HG03103 (cell line): ENCODE results near the gene PCCA.

Experiments used
- ATAC-seq: cut with Tn5 transposase; IDR thresholded peaks from one replicate; pipeline ENCODE4 v1.9.1; 2021; ENCODE audit warnings: low read depth; ENCODE audit not compliant: unreplicated experiment

Gene PCCA

DNA sequence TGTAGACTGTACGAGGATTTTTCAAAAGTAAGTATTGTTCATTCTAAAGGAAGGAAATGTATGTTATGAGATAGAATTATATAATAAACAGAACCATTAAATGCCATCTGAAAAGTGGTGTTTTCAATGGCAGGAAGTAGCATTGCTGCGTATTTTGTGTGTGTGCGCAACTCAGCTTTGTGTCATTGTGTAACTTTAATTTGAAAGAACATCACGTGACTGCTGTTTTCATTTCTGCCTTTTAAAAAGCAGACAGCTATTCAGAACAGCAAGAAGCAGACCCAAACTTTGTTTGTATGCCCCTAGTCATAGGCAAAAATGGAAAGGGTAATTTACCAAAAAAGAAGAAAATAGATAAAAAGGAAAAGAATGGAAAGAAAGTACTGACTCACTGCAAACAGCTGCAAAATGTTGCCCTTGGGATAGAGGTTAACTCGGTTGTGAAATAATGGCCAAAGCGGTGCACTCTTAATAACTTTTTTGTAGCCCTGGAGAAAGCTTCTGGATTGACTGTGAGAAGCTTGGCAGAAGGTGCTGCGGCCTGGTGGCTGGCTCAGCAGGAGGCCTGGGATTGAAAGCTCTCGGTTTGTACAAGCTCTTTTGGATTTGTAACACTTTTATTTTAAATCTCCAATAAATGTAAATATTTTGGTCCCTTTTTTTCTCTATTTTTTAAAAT is 402.4 kb downstream of the PCCA start:
- ATAC-seq, result no peak

DNA sequence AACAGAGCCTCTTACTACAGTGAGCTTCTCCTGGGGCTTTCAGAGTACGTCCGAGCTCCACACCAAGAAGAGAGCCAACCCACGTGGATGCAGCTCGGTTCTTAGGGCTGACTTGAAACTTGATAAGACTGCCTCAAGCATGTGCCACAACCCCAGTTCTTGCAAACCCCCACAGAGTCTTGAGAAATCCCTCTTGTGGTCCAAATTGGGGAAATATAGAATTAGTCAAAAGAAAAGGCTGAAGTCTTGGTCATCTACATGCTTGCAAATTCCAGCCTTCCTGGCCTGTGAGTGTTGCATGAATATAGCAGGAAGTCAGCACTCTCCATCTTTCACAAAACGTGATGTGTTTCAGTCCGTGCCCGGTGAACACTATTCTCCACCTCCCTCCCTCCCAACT is 404.5 kb downstream of the PCCA start:
- no peak for ATAC-seq

DNA sequence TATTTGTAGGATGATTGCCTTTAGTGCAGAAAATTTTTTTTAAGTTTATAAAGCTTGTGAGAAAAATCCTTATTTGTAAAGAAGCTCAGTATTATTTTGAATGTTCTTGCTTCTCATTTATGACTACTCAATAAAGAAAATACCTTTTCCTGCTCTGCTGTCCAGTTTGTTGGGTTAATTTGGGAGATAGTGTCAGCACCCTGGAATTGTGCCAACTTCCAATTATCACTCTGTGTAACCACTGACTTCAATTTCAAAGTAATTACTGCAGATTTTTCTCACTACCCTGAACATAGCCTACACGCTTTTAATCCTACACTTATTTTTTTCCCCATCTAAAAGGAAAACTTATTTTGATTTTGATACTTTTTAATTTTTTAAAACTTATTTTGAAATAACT is 406.6 kb downstream of the PCCA start:
- no peak for ATAC-seq

DNA sequence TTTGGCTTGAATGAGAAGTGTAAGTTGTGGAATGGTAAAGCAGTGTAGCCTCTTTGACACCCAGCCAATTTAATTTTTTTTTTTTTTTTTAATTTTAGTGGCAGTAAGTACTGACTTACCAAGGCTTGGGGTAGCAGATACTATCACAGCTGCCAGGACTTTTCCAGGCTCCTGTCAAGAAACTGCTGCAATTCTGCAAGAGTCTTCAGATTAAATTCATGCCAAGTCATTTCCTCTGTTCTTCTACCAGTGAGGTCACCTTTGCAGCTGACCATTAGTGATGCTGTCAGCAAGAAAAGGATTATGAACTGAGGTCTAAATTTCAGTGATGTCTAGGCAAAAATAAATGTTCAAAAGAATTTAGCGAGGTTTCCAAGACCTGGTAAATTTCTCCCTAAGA is 408.5 kb downstream of the PCCA start:
- no peak for ATAC-seq

DNA sequence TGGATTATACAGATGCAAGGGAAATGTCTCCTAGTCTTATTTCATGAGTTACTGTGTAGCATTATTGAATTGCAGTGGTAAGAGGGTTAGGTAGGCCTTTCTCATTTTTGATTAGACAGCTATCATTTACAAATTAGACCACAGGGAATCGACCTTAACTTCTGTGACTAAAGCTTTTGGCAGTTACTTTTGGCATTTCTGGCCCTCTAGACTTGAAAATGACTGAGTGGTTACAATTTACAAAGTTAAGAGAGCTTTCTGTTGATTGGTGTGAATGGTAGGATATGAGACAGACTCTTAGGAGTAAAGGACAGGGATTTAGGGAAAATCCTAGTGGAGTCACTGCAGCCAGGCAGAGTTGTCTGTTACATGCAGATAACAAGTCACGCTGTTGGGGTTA is 413.6 kb downstream of the PCCA start:
- ATAC-seq, result no peak

DNA sequence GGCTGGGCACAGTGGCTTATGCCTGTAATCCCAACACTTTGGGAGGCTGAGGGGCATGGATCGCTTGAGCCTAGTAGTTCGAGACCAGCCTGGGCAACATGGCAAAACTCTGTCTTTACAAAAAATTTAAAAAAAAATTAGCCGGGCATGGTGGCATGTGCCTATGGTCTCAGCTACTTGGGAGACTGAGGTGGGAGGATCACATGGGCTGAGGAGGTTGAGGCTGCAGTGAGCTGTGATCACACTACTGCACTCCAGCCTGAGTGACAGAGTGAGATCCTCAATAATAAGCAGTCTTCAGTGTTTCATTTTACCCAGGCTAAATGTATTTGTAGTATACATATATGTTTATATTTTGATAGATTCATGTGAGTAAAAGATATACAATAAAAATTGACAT is 414.7 kb downstream of the PCCA start:
- ATAC-seq, result no peak

DNA sequence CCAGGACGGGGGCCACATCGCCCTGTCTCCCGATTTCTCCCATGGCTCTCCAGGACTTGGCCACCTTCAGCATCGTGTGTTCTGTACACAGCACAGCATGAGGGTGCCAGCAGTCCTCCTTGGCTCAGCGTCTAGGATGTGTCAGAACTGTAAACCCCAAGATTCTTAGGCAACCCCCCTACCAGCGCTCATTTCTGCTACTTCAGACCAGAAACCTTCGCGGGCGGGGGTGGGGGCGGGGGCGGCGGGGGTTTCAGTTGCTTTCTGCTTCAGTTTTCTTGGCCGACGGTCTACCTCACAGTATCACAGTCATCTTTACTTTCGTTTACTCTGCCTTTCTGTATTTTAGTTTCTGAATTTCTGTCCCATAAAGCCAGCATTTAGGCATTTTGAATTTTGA is 417.3 kb downstream of the PCCA start:
- ATAC-seq, result no peak

DNA sequence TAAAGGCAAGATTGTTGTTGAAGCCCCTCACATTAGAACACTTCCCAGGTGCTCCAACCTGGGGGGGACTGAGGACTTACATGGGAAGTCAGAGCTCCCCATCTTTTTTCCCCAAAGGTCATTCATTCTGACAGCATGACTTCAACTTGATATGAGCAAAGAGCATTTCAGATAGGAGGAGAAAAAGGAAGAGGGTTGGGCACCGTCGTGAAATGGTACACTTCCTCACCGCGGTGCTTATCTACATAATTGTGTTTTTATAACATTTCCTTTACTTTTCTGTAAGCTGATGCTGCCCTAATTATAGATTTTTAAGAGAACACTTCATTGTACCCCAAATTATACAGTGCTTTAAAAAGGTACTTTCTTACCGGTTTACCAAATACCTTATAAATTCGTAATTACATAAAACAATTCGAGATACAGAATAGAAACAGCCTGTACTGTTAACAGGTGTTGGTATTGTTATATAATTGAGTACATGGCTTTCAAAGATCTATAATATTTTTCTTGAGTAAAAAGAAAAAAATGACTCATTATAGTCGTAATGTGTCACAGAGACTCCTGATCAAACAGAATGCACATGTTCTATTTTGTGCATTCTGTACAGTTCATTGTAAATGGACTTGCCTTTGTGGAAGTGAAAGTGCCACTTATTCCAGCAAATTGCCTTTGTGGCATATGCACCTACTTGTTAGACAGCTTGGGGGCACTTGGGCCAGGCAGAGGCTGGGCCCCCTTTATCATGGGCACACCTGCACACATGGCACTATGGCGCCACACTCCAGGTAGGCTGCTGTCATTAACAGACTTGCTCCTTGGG is 417.9 kb downstream of the PCCA start:
- ATAC-seq, result no peak

DNA sequence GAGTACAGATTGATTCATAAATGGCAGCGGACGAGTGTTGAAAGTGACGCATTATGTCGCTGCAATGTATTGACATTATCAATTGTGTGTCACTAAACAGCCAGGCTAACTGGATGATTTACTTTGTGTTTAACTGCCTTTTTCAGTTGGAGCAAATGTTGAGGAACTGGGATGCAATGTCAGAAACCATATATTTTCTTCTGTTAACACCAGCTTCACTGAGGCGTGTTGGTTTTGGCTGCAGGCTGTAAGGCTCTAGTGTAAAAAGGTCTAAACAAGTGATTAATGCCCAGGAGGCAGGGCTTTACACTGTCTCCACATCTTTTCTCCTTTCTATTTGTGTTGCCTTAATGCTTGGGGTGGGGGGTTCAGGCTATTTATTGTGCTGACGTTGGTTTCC is 419.6 kb downstream of the PCCA start:
- no peak for ATAC-seq

DNA sequence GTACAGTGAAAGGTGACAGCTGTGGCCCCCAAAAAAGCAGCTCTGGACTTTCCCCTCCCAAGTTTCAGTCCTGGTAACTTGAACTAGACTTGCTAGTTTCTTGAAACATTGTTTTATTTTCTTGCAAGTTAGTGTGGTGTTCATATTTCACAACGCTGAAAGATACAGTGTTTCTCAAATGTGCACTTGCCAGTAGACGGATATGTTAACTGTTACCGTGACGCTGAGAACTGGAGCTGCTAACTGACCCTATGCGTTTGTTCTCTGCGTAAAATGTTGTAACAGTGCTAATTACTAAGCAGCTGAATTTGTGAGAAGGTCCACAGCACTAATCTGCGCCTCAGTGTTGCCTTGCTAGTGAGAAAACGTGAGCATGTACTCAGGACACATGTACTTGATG is 420.1 kb downstream of the PCCA start:
- no peak for ATAC-seq

DNA sequence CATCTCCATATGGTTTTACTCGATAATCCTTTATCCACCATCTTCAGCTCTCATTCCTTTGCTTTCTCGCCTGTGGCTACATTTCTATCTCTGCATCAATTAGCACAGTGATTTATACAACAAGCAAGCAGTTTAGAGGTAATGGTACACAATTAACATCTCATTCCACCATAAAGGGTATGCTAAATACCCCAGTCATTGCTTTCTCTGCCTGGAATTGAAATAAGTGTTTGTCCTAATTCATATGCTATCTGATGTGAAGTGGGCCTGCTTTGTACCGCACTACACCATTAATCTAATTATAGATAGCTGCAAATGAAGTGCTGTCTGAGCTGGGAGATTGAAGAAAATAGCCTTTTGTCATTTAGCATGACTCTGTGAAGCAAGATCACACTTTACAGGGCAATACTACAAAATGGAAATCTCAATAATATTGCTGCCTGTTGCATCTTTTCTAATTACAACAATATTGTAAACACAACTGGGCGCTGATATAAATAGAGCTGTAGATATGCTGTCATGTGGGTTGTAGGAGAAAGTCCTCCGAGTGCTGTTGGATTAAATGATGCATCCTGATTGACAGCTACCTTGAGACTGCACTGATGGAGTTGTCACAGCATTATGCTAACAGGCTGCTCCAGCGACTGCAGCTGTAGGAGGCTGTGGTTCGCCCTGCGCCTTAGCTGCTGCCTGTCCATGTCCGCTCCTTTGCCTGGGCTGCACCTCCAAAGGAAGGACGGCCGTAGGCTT is 421.5 kb downstream of the PCCA start:
- ATAC-seq, result no peak

DNA sequence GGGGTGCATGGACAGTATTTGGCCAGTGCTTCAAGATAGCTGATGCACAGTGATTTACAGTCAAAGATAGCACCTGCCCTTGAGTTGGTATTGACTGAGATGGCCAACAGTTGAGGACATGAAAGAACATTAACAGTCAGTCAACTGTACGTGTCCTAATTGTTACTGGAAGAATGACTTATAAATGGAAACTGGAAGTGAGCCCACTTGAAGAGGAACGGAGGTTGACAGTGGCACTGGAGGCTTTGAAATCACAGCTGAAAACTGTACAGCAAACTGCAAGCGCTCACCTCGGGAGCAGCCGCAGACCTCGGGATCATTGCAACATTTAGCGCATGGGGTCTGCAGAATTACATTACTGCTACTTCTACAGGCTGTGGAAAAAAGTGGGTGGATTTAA is 422.6 kb downstream of the PCCA start:
- ATAC-seq, result no peak

DNA sequence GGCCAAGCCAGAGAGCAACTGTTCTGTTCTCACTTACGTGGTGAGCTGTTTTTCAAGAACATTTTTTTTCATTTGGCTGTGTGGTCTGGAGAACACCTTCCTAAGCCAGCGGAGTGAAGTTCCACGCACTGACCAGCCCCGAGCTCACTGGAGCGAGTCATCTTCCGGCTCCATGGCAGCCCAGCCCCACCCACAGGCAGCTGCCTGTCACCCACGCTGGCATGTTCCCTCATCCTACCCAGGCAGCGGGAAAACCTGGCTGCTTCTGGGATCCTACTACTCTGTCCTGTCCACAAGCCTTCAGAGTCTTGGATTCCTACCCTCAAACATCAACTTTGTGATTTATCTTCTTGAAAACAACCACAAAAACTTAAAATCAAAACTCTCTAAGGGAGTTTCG is 423.5 kb downstream of the PCCA start:
- no peak for ATAC-seq

DNA sequence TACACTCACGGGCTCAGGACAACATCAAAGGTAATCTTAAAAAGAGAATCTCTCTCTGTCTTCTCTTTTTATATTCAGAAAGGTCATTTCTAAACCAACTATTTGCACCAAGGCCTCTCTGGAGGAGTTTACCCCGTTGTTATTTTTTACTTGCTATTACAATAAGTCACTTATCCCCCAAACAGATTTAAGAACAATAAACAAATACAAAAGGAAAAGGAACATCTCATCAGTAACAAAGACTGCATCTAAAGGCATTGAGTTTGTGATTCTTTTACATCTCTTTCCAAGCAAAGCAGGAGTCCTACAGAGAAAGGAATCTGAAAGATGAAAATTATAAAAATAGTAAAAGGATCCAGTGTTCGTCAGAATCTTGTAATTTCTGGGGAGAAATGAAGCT is 424.3 kb downstream of the PCCA start:
- ATAC-seq, result no peak

DNA sequence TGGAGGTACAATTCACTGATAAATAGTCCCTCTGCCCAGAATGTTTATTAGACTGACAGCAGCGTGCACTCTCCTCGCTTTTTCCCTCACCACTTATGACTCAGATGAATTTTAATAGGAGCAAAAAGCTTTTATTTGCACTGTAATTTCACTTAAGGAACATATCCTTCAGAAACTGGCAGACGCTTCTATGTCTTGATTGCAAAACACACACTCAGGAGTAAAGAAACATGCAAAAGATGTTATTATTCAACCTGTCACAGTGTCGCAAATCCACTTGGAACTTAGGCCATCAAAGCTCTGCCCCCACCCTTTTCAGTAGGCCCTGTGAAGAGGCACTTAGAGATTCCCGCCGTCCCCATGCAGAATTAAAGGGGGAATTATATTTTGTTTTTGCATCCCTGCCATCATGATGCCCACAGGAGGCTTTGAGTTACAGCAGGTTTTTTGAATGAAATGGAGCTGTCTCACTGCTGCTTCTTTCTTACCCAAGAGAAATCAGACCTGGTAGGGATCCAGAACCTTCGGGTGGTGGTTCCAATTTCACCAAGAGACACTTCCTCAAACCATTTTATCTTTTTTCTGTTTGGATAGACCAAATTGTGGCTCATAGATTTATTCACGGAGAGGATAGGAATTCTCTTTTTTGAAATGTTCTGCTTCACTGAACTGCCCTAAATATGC is 425.2 kb downstream of the PCCA start:
- no peak for ATAC-seq

DNA sequence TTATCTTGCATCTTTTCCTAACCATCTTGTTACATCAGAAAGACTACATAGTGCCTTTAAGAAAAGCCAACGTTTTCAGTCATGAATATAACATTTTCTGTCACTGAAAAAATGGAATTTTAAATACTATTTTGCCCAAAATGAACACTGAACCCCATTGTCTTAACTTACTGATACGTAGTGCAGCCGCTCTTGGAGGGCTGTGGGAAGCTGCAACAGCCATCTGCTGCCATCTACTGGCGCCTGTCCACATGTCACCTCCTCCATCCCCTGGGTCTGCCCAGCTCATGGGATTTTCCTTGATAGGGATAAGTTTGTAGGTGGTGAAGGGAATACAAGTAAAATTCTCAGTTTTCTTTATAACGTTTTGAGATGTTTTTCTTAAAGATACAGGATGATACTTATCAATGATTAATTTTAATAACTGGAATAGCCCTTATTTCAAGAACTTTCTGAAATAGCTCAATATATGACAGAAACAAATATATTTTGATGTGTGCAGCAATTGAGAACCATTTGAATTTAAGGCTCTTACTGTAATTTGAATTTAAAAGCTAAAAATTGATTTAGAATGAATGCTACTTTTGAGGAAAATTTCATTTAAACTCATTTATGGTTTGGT is 426.0 kb downstream of the PCCA start:
- ATAC-seq, result peak; percentile 96

DNA sequence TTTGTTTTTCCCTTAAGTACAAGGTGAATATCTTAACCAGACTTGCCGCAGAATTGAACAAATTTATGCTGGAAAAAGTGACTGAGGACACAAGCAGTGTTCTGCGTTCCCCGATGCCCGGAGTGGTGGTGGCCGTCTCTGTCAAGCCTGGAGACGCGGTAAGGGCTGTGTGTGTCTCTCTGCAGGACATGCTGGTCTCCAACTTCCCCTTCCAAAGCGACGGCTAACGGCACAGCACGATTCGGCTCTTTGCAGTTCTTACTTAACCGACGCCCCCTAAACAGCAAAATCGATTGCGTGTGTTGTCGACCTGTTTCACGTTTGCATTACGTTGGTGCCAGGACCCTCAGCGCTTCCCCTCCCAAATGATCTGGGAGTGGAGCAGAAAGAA is 426.5 kb downstream of the PCCA start:
- ATAC-seq, result no peak

DNA sequence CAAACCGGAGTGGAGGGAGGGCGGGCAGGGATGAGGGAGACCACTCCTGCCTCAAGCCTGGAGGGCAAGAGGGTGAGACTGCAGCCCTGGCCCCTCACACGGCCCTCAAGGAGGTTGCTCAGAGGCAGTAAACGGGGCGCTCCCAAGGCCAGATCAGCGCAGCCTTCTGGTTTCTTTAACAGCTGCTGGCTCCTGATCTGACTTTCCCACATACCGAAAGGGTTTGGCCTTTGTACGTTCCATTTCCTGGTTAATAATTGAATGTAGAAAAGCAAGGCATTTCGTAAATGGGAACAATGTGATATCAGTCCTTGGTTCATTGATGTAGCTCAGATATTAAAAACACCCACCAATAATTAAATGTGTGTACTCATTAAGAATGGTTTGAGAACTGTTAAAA is 428.2 kb downstream of the PCCA start:
- no peak for ATAC-seq

DNA sequence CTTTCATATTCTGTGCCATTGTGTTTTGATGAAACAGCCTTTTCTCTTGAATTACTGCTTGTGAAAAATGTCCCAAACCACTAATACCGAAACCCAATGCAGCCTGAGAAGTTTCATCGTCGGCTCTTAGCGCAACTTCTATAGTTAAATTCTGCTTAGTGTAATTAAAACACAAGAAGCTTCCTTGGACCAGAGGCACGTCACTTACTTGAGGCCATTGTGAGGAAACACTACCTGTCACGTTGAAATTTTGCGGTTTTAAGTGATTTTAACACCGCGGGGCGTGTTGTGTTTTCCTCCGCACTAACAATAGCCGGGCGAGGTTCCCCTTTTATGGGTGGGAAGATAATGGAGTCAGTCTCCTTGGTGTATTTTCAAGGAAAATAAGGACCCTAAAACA is 428.8 kb downstream of the PCCA start:
- ATAC-seq, result no peak

DNA sequence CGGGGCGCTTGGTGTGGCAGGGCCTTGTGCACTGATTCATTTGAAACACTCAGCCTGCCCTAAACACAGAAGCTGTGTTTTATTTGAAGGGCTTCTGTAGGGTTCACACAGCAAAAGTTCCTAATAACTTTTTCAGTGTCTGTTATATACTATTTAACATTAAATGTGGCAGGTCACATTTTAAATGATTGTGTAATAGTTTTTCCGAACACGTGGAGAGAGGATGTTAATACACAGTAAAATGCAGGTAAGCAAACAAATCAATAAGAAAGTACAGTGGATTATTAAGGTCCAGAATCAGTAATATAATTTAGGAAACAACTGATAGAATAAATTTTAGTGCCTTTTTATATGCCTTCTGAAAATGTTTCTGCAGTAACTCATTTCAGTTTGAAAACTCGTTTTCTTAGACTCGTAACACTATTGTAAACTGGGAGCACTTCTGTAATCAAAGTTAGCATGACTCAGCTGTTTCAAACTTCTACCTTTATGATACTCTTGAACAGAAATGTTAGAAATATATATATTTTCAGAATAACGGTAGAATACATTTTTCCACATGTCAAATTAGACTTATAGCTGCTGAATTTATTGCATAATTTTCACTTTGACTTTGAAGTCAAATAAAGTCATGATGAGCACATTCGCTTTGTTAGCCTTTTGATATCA is 429.6 kb downstream of the PCCA start:
- no peak for ATAC-seq
